ENCODE data around the gene CENATAC.
"Not testable (repeated sequence)": the region's sequence is repeated elsewhere in the genome, so short reads cannot be mapped to it uniquely, and the experiment has no call there.

CENATAC gene, protein sequence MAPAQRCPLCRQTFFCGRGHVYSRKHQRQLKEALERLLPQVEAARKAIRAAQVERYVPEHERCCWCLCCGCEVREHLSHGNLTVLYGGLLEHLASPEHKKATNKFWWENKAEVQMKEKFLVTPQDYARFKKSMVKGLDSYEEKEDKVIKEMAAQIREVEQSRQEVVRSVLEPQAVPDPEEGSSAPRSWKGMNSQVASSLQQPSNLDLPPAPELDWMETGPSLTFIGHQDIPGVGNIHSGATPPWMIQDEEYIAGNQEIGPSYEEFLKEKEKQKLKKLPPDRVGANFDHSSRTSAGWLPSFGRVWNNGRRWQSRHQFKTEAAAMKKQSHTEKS

DNA sequence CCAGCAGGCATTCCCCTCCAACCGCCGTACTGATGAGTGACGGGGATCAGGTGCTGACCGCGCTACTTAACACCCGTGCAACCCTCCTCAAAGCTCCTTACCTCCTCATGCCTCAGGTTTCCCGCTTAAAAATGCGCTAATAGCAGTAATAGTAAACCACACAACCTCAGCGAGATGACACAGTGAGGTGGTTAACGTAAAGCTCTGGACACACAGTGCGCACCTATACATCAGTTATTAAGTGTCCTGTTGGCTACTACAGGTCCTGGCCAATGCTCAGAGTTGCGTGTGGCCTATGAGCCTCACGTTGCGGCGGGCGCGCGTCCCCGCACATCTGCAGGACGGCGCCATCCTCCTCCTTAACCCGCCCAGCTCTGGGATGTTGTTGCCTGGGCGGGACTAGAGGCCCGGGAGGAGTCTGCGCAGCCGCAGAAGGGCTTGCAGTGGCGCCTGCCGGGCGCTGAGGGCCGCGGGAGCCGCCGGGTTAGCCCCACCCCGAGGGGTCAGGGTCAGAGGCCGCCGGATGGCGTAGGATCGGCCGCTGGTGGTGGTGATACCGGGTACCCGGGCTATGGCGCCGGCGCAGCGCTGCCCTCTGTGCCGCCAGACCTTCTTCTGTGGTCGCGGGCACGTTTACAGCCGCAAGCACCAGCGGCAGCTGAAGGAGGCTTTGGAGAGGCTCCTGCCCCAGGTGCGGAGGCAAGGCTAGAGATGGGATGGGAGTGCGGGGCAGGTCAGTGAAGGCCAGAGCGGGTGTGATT lies at the start of gene CENATAC:
Gene CENATAC (plus strand): TSS at position 512 of the 761 bp plus-strand sequence. CDS start 60 bp downstream, at position 572.
- DNase-seq (ENCODE audit: low read depth in 2 of 2) = peak; percentile 92 to 94

DNA sequence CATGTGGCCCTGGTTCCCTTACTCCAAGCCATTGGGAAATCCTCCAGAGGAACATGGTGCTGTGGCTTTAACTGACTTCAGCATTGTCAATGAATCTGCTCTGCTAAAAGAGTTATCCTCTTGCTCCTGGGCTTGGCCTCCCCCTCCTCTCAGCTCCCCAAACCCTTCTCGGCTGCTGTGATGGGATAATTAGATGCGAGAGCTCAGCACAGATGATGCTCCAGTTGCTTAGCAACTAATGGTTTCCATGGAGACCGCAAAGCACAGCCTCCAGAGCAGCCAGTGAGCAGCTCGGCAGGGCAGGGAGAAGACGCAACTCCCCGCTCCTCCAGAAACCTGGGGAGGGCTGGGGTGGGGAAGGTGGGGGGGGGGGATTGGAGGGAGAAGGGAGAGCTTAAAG lies 44.7 kb upstream of the CENATAC start:
- DNase-seq (ENCODE audit: low read depth in 2 of 2) = no peak

DNA sequence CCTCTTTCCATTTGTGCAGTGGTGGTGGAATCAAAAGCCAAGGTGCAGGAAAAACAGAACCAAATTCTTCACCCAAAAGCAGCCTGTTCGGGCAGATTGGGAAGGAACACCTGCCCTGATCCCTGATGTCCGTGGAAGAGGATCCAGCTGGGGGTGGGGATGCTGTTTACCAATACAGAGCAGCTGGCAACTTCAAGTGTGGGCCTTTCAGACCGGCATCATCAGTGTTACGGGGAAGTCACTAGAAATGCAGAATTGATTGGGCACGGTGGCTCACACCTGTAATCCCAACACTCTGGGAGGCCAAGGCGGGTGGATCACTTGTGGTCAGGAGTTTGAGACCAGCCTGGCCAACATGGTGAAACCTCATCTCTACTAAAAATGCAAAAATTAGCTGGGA lies 44.0 kb upstream of the CENATAC start:
- not testable (repeated sequence) for DNase-seq (ENCODE audit: low read depth in 2 of 2)

DNA sequence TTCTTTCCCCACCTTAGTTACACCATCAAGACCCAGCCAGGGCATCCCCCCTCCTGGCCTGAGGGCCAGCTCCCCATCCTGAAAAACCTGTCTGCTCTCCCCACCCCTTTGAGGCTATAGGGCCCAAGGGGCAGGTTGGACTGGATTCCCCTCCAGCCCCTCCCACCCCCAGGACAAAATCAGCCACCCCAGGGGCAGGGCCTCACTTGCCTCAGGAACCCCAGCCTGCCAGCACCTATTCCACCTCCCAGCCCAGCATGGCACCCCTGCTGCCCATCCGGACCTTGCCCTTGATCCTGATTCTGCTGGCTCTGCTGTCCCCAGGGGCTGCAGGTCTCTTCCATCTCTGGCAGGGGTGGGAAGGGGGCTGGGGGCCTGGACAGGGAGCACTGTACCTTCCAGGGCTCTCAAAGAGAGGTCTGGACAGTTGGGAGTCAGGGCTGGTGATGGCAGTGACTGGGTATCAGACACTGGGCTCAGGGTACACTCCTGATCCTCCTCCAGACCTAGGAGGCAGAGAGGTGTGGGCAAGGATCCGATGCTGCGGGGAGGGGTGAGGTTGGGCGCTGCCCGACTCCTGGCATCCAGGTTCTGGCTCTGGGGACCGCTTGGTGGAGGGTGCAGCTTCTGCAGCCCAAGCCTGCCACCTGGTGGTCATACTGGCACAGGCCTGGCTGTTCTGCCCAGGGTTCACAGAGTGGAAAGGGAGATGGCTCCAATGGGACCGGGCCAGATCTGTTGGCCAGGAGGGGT lies 41.7 kb upstream of the CENATAC start, which contains the start of gene UPK2:
Gene UPK2 (plus strand): TSS at position 205 of the 753 bp plus-strand sequence. CDS start 53 bp downstream, at position 258.
- peak; percentile 88 for DNase-seq (ENCODE audit: low read depth in 2 of 2)

DNA sequence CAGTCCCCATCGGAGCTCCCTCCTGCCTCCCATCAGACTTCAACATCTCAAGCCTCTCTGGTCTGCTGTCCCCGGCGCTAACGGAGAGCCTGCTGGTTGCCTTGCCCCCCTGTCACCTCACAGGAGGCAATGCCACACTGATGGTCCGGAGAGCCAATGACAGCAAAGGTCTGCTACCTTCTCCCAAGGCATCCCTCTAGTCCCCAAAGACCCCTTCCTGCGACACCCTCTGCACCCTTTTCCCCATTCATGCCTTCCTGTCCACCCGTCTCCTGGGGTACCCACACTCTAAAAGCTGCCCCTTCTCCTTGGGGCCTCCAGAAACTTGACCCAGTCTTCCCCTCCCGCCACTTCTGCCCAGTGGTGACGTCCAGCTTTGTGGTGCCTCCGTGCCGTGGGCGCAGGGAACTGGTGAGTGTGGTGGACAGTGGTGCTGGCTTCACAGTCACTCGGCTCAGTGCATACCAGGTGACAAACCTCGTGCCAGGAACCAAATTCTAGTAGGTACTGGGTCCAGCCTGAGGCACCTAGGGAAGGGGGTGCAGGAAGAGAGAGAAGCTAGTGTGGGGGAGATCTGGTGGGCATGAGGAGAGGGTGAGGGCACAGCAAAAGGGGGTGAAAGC lies 41.0 kb upstream of the CENATAC start:
- DNase-seq (ENCODE audit: low read depth in 2 of 2) = no peak

DNA sequence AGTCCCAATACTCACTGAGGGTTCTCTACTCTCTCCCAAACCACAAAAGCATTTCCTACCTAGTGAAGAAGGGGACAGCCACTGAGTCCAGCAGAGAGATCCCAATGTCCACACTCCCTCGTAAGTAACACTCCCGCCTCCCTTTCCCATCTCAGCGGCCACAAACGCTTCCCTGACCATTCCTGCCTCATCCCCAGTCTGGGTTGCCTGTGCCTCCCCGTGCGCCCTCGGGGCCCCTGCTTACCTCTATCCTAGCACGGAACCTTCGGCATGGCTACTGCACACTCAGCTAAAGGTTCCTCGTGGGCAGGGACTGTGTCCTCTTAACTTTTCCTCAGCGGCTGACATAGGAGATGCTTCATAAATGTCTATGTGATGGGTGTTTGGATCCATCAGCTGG lies 40.4 kb upstream of the CENATAC start:
- no peak for DNase-seq (ENCODE audit: low read depth in 2 of 2)

DNA sequence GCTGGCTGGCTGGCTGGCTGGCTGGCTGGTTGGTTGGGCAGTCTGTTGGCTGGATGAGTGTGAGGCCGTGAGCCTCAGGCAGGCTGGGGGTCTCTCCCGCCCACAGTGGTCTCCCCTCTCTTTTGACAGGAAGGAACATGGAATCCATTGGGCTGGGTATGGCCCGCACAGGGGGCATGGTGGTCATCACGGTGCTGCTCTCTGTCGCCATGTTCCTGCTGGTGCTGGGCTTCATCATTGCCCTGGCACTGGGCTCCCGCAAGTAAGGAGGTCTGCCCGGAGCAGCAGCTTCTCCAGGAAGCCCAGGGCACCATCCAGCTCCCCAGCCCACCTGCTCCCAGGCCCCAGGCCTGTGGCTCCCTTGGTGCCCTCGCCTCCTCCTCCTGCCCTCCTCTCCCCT lies 40.0 kb upstream of the CENATAC start:
- no peak for DNase-seq (ENCODE audit: low read depth in 2 of 2)

DNA sequence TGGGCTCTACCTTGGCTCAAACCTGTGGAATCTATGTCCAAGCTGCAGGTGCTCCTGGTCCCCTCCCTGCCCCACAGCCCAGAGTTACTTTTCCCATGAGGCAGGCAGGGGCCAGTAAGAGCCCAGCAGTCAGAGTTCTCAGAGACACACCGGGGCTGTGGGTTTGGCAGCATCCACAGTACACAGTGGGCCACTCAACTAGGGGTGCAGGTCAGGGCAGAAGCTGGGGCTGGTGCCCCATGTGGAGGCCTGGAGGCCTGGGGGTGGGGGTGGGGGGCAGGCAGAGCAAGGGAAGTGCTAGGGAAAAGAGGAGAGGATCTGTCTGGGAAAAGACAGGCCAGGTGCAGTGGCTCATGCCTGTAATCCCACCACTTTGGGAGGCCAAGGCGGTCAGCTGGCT lies 39.4 kb upstream of the CENATAC start:
- no peak for DNase-seq (ENCODE audit: low read depth in 2 of 2)

DNA sequence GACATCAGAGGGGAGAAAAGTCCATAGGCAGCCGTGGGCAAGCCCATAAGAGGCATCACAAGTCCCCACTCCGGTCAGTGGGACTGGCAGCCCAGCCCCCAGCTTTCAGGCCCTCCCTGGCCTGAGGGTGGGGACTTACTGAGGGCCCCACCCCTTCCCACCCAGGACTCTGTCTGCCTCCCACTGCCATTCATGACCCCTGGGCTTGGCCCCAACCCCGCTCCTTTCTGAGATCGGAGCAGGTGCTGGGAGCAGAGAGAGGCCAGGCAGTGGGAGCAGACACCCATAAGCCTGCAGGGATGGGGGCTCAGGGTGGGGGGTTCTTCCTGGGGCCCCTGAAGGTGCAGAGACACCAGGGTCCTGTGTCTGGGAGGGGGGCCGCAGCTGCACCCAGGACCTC lies 36.7 kb upstream of the CENATAC start:
- no peak for DNase-seq (ENCODE audit: low read depth in 2 of 2)

DNA sequence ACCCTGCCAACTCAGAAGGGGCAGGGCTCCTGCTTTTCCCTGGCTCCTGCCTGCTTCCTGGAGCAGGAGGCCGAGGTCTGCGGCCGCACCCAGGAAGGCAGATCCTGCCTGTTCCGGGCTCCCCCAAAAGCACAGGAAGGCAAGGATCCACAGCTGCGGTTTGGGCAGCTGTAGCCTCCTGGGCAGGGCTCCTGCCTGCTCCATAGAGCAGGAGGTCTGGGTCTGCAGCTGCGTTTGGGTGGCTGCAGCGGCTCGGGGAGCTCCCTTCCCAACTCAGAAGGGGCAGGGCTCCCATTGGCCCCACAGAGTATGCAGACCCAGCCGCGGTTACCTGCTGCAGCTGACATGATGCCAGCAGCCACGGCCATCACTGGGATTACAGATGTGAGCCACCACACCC lies 36.3 kb upstream of the CENATAC start:
- DNase-seq (ENCODE audit: low read depth in 2 of 2) = no peak

DNA sequence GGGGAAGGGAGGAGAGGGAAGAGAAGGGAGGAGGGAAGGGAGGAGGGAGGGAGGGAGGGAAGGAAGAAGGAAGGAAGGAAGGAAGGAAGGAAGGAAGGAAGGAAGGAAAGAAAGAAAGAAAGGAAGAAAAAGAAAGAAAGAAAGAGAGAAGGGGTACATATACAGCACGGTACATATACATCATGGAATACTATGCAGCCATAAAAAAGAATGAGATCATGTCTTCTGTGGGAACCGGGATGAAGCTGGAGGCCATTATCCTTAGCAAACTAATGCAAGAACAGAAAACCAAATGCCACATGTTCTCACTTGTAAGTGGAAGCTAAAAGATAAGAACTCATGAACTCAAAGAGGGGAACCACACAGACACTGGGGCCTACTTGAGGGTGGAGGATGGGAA lies 28.4 kb upstream of the CENATAC start:
- not testable (repeated sequence) for DNase-seq (ENCODE audit: low read depth in 2 of 2)

DNA sequence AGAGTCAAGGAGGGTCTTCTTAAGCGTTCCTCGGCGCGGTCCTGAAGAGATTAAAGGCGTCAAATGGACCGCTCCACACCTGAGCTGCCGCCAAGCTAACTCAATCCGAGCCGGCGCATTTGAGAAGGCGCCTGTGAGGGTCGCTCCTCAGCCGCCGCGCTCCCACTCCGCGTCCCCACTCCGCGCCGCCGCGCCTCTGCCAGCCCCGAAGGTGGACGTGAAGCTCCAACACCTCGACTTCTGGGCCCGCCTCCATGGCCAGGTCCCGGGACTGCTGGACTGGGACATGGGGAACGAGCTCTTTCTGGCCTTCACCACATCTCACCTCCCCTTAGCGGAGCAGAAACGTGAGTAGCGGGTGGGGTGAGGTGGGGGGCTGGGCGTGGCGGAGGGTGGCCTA lies 26.3 kb upstream of the CENATAC start, which contains the start of gene FOXR1:
Gene FOXR1 (plus strand): TSS at position 116 of the 400 bp plus-strand sequence. CDS start 171 bp downstream, at position 287.
- DNase-seq (ENCODE audit: low read depth in 2 of 2) = no peak

DNA sequence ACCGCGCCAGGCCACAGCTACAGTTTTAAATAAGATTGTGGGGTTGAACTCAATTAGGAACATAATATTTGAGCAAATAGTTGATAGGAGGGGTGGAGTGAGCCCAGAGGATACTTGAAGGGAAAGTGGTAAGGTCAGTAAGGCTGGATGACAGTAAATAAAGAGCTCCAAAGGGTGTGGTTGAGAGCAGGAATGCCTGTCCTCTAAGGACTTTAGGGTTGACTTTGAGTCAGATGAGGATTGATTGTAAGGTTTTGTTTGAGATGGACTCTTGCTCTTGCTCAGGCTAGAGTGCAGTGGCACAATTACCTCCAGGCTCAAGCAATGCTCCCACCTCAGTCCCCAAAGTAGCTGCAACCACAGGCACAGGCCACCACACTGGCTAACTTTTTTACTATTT lies 24.0 kb upstream of the CENATAC start:
- DNase-seq (ENCODE audit: low read depth in 2 of 2) = no peak

DNA sequence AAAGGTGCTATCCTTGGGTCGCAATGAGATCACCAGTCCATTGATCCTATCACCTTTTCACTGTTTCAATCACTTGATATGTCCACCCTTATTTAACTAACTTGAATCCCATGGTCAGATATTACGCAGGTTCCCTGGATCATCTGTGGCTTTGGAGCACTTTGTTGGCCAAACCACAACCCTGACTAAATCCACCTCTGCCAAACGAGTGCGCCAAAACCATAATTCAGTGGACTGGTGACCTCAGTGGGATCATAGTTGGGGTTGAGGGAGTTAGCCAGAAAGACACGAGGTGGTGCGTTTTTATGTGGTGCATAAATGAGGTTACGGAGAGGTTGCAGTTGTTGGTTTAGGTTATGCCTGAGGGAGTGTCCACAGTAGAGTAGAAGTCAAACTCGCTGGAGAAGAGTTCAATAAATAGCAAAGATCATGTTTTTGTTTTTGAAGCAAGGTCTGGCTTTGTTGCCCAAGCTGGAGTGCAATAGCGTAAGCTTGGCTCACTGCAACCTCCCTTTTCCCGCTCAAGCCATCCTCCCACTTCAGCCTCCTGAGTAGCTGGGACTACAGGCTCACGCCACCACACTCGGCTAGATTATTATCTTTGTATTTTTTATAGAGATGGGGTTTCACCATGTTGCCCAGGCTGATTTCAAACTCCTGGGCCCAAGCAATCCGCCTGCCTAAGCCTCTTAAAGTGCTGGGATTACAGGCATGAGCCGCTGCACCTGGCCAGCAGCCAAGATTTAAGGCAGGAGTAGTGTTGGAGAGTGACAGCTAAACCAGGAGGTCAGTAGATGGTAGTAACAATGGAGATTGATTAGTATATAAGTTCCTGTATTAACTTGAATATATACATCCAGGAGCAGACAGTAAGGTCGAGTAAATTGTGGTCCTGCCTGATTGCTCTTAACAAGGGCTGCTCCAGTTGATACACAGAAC lies 21.9 kb upstream of the CENATAC start:
- no peak for DNase-seq (ENCODE audit: low read depth in 2 of 2)

DNA sequence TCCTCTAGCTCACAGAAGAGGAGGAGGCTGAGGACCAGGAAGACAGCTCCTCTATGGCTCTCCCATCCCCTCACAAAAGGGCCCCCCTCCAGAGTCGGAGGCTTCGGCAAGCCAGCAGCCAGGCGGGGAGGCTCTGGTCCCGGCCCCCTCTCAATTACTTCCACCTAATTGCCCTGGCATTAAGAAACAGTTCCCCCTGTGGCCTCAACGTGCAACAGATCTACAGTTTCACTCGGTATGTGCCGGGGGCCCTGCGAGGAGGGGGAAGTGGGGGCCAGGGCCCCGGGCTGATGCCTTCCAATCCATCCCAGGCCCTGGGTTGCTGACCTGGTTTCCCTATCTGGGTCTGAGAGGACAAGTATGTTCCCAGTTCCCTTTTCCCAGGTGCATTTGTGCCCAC lies 18.5 kb upstream of the CENATAC start:
- DNase-seq (ENCODE audit: low read depth in 2 of 2) = no peak

DNA sequence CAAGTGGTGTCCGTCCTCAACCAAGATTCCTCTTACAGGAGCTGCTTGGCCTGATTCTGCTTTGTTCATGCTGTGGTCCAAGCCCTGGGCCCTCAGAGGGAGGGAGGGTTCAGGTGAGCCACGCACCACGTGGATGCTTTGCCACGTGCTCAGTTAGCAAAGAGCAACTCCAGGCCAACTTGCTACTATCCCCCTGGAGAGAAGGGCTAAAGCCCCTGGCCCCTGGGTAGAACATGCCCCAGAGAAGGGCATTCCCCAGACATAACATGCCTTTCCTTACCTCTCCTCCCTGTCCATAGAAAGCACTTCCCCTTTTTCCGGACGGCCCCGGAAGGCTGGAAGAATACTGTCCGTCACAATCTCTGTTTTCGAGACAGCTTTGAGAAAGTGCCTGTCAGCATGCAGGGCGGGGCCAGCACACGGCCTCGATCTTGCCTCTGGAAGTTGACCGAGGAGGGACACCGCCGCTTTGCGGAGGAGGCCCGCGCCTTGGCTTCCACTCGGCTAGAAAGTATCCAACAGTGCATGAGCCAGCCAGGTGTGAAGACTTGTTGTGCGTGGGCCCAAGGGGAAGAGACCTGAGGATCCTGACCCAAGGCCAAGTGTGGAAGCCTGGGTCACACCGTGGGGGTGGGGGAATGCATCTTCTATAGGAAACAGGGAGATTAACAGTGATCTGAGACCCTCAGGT lies 17.6 kb upstream of the CENATAC start:
- DNase-seq (ENCODE audit: low read depth in 2 of 2) = no peak

DNA sequence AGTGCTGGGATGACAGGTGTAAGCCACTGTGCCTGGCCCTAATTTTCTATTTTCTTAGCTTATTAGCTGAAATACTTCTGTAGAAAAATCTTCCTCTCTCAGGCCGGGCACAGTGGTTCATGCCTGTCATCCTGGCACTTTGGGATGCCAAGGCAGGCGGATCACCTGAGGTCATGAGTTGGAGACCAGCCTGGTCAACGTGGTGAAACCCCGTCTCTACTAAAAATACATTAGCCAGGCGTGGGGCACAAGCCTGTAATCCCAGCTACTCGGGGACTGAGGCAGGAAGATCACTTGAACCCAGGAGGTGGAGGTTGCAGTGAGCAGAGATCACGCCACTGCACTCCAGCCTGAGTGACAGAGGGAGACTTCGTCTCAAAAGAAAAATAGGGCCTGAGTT lies 13.6 kb upstream of the CENATAC start:
- not testable (repeated sequence) for DNase-seq (ENCODE audit: low read depth in 2 of 2)

DNA sequence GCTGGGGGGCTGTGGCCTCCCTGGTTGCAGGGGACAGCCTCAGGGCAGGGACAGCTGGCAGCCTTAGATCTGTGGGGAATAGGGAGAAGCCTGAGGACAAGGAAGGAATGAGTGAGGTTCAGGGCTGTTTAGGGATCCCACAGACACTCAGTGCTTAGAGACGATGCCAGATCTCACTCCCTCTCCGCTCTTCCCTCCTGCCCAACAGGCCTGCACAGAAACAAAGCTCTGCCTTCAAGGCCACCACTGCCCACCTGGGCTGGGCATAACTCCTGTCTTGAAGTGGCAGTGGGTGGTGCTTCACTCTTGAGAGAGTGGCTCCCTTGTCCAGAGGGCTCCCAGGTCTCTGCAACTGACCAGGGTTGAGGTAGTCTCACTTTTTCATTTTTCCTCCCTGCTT lies 13.1 kb upstream of the CENATAC start:
- no peak for DNase-seq (ENCODE audit: low read depth in 2 of 2)

DNA sequence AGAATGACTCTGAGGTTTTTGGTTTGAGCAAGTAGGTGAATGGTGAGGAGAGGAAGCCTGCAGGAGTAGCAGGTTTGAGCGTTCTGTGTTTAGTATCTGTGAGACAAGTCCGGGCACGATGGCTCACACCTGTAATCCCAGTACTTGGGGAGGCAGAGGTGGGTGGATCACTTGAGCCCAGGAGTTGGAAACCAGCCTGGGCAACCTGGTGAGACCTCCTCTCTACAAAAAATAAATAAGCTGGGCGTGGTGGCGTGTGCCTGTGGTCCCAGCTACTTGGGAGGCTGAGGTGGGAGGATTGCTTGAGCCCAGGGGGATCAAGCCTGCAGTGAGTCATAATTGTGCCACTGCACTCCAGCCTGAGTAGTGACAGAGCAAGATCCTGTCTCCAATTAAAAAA lies 9.7 kb upstream of the CENATAC start:
- DNase-seq (ENCODE audit: low read depth in 2 of 2) = no peak

DNA sequence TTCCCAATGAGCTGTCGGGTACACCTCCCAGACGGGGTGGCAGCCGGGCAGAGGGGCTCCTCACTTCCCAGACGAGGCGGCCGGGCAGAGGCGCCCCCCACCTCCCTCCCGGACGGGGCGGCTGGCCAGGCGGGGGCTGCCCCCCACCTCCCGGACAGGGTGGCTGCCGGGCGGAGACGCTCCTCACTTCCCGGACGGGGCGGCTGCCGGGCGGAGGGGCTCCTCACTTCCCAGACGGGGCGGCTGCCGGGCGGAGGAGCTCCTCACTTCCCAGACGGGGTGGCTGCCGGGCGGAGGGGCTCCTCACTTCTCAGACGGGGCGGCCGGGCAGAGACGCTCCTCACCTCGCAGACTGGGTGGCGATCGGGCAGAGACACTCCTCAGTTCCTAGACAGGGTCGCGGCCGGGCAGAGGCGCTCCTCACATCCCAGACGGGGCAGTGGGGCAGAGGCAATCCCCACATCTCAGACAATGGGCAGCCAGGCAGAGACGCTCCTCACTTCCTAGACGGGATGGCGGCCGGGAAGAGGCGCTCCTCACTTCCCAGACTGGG lies 6.4 kb upstream of the CENATAC start:
- DNase-seq (ENCODE audit: low read depth in 2 of 2) = not testable (repeated sequence)
